ENCODE results near the gene KRT34.

GRCh38 chr17:41329279-41329948 is 52.7 kb downstream of the KRT34 start:
- TF ChIP-seq POLR2AphosphoS5 (IDR thresholded peaks at IDR 0.05; ENCODE audit: insufficient read depth in 1 of 2, low read depth in 1 of 2), result no peak
- peak in 2 of 3 experiments; percentile 3 to 46 for TF ChIP-seq CTCF (IDR thresholded peaks at IDR 0.05)

All from vagina (tissue), 2 donors.